GM21526 (cell line): ENCODE results near the gene SUSD6.

Source experiments
- ATAC-seq: cut with Tn5 transposase; IDR thresholded peaks from one replicate; pipeline ENCODE4 v1.9.1; 2021; ENCODE audit warnings: moderate library complexity; ENCODE audit not compliant: unreplicated experiment, low FRiP score

SUSD6 gene

DNA sequence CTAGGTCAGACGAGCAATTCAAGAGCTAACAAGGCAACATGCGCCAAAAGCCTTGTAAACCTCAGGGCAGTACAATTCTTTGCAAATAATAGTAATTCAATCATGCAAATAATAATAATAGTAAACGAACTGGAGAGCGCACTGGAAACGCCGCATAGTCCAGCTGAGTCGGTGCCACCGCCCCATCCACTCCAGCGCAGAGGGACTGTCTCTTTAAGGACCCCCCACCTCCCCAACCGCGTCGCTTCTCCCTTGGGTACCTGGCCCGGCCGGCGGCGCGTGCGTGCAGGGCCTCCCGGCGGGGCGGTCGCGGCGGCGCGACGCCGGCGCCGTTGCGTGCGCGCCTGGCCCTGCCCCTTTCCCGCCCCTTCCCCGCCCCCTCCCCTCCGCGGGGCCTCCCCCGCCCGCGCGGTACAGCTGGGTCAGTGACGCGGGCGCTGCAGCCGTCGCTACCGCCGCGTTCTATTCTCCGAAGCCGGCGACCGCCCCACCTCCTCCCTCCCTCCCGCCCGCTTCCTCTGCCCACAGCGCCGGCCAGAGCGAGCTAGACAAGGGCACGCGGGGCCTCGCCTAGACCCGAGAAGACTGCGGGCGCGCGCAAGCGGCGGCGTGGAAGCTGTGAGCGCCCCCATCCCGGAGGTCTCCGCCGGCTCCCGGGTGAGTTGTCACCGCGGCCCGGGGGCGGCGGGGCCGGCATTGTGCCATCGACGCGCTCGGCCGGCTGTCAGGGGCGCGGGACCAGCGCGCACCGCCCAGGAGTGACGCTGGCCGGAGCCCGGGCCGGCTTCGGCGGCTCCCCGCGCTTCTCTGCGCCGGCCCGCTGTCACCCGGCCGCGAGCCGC lies at the start of gene SUSD6:
Gene SUSD6, plus strand, starts transcription at position 425 of the 842 bp plus-strand sequence. CDS start 46,997 bp downstream, outside the sequence.
- peak; percentile 53 for ATAC-seq

DNA sequence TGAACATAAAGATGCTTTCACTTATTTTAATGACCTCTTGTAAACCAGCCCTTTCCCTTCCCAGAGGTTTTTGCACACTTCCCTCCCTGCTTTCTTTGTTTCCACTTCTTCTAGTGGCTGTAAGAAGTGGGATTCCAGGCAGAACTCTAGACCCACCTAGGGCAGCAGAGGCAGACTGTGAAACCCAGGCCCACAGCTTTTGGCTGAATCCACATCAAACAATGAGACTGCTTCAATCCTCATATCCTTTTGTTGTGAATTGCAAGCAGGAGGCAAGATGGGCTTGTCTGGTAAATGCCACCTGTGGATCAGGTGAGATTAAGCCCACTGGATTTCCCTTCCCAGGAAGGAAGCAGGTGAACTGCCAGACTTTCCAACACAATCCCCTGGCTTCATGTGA lies 49.5 kb upstream of the SUSD6 start:
- no peak for ATAC-seq

GRCh38 chr14:69567563-69567962 lies 43.8 kb upstream of the SUSD6 start:
- ATAC-seq: no peak

DNA sequence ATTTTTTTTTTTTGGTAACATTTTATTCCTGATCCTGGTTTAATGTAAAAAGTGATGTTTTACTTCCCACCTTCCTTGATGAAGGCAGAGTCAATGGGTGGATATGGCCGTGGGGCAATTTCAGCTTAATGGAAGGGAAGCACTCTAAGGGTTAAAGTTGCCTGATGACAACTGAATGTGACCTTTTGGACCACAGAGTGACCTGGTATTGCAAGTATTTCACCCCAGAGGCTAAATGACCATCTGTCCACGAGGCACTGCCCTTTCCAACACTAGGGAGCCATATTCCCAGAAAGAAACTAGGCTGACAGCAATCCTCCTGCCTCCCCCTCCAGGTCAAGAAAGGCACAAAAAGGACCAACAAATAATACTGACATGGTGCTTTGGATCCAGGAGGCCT lies 41.5 kb upstream of the SUSD6 start:
- ATAC-seq: no peak

GRCh38 chr14:69570836-69571330 lies 40.5 kb upstream of the SUSD6 start:
- no peak for ATAC-seq

DNA sequence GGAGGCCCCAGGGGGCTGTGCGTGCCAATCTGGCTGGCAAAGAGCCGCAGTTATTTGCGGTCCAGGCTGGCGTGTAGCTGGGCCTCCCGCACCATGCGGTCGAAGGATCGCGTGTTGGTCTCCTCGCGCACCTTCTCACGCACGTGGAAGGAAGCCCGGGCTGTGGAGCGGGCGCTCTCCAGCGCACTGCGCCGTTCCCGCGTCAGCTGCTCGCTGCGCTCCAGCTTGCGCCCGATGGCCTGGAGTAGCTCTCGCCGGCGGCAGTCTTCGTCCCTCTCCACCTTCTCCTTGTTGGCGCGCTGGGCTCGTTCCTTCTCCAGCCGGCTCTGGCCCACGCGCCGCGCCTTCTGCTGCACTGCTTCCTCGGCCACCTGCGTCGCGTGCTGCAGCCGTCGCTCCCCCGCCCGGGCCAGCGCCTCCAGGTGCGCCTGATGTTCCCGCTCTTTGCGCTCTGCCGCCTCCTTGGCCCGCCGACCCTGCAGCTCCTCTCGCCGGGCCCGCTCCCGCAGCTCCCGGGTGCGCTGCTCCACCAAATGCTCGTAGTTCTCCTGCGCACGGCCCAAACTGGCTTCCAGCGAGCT lies 39.9 kb upstream of the SUSD6 start:
- ATAC-seq: no peak

- ATAC-seq: no peak
Observed at GRCh38 chr14:69572030-69572840, 39.2 kb upstream of the SUSD6 start.

DNA sequence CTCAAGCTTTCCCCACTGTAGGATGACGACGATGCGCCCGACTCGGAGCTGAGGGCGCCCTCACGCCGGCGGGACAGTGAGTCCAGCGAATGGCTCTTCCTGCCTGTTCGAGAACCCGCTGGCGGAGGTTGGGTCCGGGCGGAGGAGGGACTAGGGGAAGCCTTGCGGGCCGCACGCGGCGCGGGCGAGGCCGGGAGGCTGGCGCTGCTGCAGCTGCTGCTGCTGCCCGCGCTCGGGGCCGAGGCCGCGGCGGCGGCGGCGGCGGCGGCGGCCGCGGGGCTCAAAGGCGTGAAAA lies 38.6 kb upstream of the SUSD6 start:
- ATAC-seq: no peak

DNA sequence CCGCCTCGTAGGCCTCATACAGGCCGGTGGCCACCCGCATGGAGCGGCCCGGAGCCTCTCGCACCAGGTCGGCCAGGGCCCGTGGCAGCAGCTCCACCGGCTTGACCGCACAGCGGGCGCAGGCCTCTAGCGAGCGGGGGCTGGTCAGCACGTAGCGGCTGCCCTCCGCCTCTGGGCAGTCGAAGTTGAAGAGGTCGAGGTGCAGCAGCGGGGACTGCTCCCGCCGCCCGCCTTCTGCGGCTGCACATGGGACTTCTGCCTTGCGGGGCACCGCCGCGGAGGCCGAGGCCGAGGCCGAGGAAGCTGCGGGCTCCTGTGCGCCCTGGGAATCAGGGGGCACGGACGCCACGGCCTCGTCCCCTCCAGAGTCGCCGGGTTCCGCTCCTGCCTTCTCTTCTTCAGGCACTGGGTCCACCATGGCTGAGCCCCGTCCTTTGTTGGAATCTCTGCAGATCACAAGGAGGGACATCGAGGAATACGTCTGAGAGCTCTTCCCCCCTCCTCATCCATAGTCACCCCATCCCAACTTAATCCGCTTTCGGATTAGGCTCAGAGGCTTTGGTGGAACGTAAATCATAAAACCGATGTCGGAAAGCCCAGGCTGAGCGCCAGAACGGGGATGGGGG lies 38.1 kb upstream of the SUSD6 start:
- ATAC-seq: no peak

DNA sequence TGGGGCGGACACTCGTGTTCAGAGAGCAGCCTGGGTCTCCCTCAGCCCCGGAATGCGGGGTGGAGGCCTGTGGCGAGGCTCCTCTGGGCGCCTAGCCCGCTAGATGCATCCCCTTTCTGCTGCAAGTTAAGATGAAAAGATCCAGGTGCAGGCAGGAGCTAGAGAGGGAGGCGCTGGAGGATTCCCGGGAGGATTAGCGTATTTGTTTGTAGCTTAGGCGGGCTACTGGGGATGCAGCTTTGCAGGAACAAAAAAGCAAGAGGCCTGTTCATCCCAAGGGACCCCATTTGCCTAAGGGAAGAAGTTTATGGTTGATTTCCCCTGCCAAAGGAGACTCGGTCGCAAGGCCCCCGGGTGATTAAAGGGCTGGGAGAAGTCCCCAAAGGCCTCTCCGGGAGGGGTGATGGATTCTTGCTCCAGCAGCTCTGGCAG lies 37.5 kb upstream of the SUSD6 start:
- no peak for ATAC-seq

- ATAC-seq: no peak
Observed at GRCh38 chr14:69574263-69574953, 37.0 kb upstream of the SUSD6 start, which contains the start of gene CCDC177. CCDC177 (minus strand) TSS chr14:69574871; CDS start chr14:69573622, 1,249 bp downstream.

GRCh38 chr14:69574954-69575295 lies 36.5 kb upstream of the SUSD6 start:
- ATAC-seq: no peak

DNA sequence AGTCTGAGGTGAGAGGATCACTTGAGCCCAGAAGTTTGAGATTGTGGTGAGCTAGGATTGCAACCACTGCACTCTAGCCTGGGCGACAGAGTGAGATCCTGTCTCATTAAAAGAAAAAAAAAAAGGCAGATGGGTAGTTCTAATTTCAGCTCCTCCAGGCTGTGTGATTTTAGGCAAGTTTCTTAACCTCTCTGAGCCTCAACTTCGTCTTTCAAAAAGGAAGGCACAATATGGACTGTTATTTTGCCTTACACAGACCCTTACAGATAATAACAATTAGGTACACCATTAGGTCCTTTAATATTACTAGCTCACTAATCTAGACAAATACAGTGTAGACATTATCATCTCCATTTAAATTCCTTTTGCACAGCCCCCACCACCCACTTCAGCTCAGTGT lies 31.9 kb upstream of the SUSD6 start:
- no peak for ATAC-seq

DNA sequence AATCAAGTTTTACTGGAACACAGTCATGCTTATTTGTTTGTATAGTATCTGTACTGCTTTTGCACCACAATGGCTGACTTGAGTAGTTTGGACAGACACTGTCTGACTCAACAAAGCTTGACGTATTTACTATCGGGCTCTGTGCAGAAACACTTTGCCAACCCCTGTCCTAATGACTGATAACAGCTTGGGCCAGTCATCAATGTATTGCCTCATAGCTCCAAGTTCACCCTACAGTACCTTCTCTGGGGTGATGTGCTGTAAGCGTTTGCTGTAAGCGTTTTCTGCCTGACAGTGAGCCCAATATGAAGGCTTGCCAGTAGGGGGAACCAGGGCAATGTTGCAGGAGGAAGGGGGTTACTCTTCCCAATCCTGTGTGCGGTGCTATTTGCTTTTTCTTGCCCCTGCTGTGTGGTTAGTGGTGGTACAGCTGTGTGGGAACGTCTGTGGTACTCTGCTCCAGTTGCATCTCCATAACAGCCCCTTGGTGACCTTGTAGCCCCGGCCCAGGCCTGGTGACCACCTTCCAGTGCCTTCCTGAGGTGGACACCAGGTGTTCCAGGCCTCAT lies 31.3 kb upstream of the SUSD6 start:
- ATAC-seq: no peak

DNA sequence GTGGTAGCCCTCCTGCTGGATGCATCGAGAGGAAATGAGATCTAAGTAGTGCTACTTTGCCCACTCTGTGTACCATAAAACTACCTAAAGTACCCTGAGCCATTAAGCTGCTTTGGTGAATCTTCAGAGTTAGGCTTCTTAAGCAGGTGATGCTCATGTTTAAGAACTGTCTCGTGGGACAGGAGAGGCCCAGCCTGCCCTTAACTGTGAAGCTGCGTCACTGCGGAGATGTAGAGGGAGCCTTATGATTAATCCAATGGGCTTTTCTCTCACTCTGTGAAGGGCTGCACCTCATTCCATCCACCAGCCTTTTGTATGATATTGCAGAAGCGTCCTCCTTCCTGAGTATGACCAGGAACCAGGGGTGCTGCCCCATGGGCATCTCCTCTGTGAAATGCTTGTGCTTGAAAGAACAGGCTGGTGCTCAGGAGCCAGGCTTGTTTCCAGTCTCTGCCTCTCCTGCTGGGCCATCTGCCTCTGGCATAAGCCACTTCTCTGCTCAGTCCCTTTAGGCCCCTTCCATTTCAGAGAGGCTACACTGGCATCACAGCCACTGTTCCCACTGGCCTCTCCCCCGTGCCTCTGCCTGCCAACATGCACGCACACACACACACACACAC lies 30.0 kb upstream of the SUSD6 start:
- ATAC-seq: no peak

DNA sequence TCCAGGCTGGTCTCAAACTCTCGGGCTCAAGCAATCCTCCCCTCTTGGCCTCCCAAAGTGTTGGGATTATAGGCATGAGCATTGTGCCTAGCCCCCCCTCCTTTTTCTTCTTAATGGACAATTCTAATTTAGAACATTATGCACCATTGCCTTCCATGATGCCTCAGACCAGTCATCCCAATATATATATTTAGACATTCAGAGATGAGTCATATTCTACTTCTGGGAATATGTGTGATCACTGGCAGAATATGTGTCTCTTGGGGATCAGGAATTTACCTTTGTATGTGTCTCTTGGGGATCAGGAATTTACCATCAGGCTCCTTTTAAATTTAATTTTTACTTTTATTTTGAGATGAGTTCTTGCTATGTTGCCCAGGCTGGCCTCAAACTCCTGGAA lies 29.2 kb upstream of the SUSD6 start:
- ATAC-seq: no peak

DNA sequence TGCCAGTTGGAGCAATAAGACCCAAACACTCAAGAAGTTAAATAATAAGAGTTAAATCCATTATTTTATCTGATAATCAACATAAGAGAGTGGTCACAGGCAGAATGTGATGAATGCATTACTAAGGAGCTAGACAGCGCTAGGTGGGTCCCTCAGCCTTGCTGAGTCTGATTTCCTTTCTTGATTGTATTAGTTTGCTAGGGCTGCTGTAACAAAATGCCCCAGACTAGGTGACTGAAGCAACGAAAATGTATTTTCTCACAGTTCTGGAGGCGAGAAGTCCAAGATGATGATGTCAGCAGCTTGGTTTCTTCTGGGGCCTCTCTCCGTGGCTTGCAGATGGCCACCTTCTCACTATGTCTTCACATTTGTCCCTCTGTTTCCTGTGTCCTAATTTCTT lies 28.6 kb upstream of the SUSD6 start:
- no peak for ATAC-seq

- no peak for ATAC-seq
Observed at GRCh38 chr14:69584389-69584788, 27.0 kb upstream of the SUSD6 start.

DNA sequence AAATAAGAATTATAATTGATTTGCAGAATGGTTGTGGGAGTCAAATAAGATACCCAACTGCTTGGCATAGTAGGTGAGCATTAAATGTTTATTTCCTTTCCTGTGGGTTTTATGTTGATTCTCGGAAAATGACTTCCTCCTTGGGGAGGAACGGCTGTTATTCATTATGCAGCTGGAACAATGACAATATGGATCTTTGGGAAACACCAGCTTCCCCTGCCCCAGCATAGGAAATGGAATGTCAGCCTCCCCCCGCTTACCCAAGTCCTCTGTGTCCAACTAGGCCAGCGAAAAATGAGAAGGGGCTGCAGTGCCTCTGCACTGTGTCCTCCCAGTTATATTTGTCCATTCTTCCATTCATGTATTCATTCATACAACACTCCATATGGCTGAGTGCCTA lies 25.0 kb upstream of the SUSD6 start:
- no peak for ATAC-seq

- ATAC-seq: no peak
Observed at GRCh38 chr14:69587389-69587788, 24.0 kb upstream of the SUSD6 start.
